ENCODE results near the gene CREB3L4.

CREB3L4 gene

GRCh38 chr1:153933430-153933829 is 34.3 kb upstream of the CREB3L4 start:
- Histone ChIP-seq H3K9me3 (ENCODE audit: control insufficient read depth, insufficient read depth, low read length) (no peaks in the 10 kb centered on the region), H3F3A (ENCODE audit: control insufficient read depth, insufficient read depth) (peaks cover 3% of the 10 kb centered on the region), H3K9me2 (replicated peaks; ENCODE audit: control insufficient read depth, low read length) (no peaks in the 10 kb centered on the region), H3K27me3 (ENCODE audit: control insufficient read depth, low read length) (no peaks in the 10 kb centered on the region), H3K79me2 (ENCODE audit: control insufficient read depth, low read length) (no peaks in the 10 kb centered on the region), H3K4me1 (ENCODE audit: control insufficient read depth, low read length) (peaks cover 18% of the 10 kb centered on the region), H3K36me3 (ENCODE audit: control insufficient read depth, low read length) (peaks cover 83% of the 10 kb centered on the region), H3K27ac (ENCODE audit: low read depth, low read length) (no peak overlapping the region), H3K4me3 (ENCODE audit: low read length) (no peak overlapping the region), H4K20me1 (ENCODE audit: control insufficient read depth, insufficient read depth, low read depth, low read length) (no peaks in the 10 kb centered on the region), H3K4me2 (ENCODE audit: low read length) (no peak overlapping the region)
- TF ChIP-seq EZH2phosphoT487 (IDR thresholded peaks at IDR 0.05; ENCODE audit: borderline replicate concordance, low read length) (no peak), CTCF (IDR thresholded peaks at IDR 0.05; ENCODE audit: low read depth, low read length, poor library complexity, severe bottlenecking) (no peak)

GRCh38 chr1:153933955-153934354 is 33.7 kb upstream of the CREB3L4 start:
- Histone ChIP-seq H3K4me3 (ENCODE audit: low read length) (no peak overlapping the region), H3K4me1 (ENCODE audit: control insufficient read depth, low read length) (peaks cover 12% of the 10 kb centered on the region), H3K36me3 (ENCODE audit: control insufficient read depth, low read length) (peaks cover 83% of the 10 kb centered on the region), H4K20me1 (ENCODE audit: control insufficient read depth, insufficient read depth, low read depth, low read length) (no peaks in the 10 kb centered on the region), H3K9me2 (replicated peaks; ENCODE audit: control insufficient read depth, low read length) (no peaks in the 10 kb centered on the region), H3K4me2 (ENCODE audit: low read length) (no peak overlapping the region), H3K79me2 (ENCODE audit: control insufficient read depth, low read length) (no peaks in the 10 kb centered on the region), H3F3A (ENCODE audit: control insufficient read depth, insufficient read depth) (no peaks in the 10 kb centered on the region), H3K27ac (ENCODE audit: low read depth, low read length) (no peak overlapping the region), H3K9me3 (ENCODE audit: control insufficient read depth, insufficient read depth, low read length) (no peaks in the 10 kb centered on the region), H3K27me3 (ENCODE audit: control insufficient read depth, low read length) (no peaks in the 10 kb centered on the region)
- TF ChIP-seq EZH2phosphoT487 (IDR thresholded peaks at IDR 0.05; ENCODE audit: borderline replicate concordance, low read length) (no peak), CTCF (IDR thresholded peaks at IDR 0.05; ENCODE audit: low read depth, low read length, poor library complexity, severe bottlenecking) (no peak)

- no peaks in the 10 kb centered on the region for H3K9me3 ChIP-seq (ENCODE audit: control insufficient read depth, insufficient read depth, low read length)
- no peak overlapping the region for H3K27ac ChIP-seq (ENCODE audit: low read depth, low read length)
- no peaks in the 10 kb centered on the region for H3F3A ChIP-seq (ENCODE audit: control insufficient read depth, insufficient read depth)
- peaks cover 83% of the 10 kb centered on the region for H3K36me3 ChIP-seq (ENCODE audit: control insufficient read depth, low read length)
- H4K20me1 ChIP-seq (ENCODE audit: control insufficient read depth, insufficient read depth, low read depth, low read length) = no peaks in the 10 kb centered on the region
- H3K4me1 ChIP-seq (ENCODE audit: control insufficient read depth, low read length) = peaks cover 4% of the 10 kb centered on the region
- no peak overlapping the region for H3K4me2 ChIP-seq (ENCODE audit: low read length)
- H3K9me2 ChIP-seq (replicated peaks; ENCODE audit: control insufficient read depth, low read length) = no peaks in the 10 kb centered on the region
- TF ChIP-seq CTCF (IDR thresholded peaks at IDR 0.05; ENCODE audit: low read depth, low read length, poor library complexity, severe bottlenecking) = no peak
- no peak for TF ChIP-seq EZH2phosphoT487 (IDR thresholded peaks at IDR 0.05; ENCODE audit: borderline replicate concordance, low read length)
- H3K79me2 ChIP-seq (ENCODE audit: control insufficient read depth, low read length) = no peaks in the 10 kb centered on the region
- H3K4me3 ChIP-seq (ENCODE audit: low read length) = no peak overlapping the region
- no peaks in the 10 kb centered on the region for H3K27me3 ChIP-seq (ENCODE audit: control insufficient read depth, low read length)
These were observed 33.0 kb upstream of the CREB3L4 start for GRCh38 chr1:153934746-153935145.
